Neutrophil (primary cell): ENCODE data around the gene THAP4.

Experiments used
- H3K27ac ChIP-seq: fragments of 200-600 bp; sonication (generic); 2 replicates; pipeline ENCODE4 v1.5.1; 2016; ENCODE audit warnings: mild to moderate bottlenecking, moderate library complexity
- H3K27me3 ChIP-seq: fragments of 200-600 bp; sonication (generic); 2 replicates; pipeline ENCODE4 v1.6.0; 2016; ENCODE audit warnings: mild to moderate bottlenecking
- H3K36me3 ChIP-seq: fragments of 200-600 bp; sonication (generic); 2 replicates; pipeline ENCODE4 v1.5.1; 2017
- H3K4me1 ChIP-seq, 2 experiments: fragments of 200-600 bp in 1 of 2; sonication (generic) in 1 of 2; 1 replicate in 1 of 2; 2 replicates in 1 of 2; pipeline versions ENCODE4 v1.5.1 to v1.6.1; 2013 to 2016; ENCODE audit warnings: low read depth in 1 of 2, low read length in 1 of 2, mild to moderate bottlenecking in 1 of 2, moderate library complexity in 1 of 2; ENCODE audit not compliant: control insufficient read depth in 1 of 2, insufficient read depth in 1 of 2
- H3K4me3 ChIP-seq, 2 experiments: fragments of 200-600 bp in 1 of 2; sonication (generic) in 1 of 2; 1 replicate in 1 of 2; 2 replicates in 1 of 2; pipeline ENCODE4 v1.5.1; 2013 to 2016; ENCODE audit warnings: low read depth in 1 of 2, low read length in 1 of 2, mild to moderate bottlenecking in 1 of 2, moderate library complexity in 1 of 2
- H3K9me3 ChIP-seq: fragments of 200-600 bp; sonication (generic); 2 replicates; pipeline ENCODE4 v1.5.1; 2016
- CTCF ChIP-seq: fragments of 200-600 bp; sonication (generic); IDR thresholded peaks from 2 replicates; pipeline ENCODE4 v1.5.1; 2016; ENCODE audit warnings: antibody characterized with exemption

The THAP4 gene

GRCh38 chr2:241637018-241637794 lies at the start of gene THAP4, which contains the start of gene ATG4B:
Gene THAP4 (minus strand): TSS chr2:241637158. CDS start chr2:241637017, 141 bp downstream.
Gene ATG4B (plus strand): TSS chr2:241637693. CDS start chr2:241637715, 22 bp downstream.
- peaks cover 16% of the 10 kb centered on the region for H3K36me3 ChIP-seq
- TF ChIP-seq CTCF: no peak

DNA sequence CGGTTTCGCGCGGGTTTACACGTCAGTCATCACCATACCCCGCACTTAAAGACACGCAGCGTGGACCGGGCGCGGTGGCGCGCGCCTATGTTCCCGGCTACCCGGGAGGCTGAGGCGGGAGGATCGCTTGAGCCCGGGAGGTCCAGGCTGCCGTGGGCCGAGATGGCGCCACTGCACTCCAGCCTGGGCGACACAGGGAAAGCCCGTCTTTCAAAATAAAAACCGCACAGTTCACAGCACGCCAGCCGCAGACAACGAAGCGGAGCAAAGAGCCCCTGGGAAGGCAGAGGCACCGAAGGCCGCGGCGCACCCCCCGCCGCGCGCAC lies 49.3 kb upstream of the THAP4 start:
- no peaks in the 10 kb centered on the region for H3K27me3 ChIP-seq
- peaks cover 6% of the 10 kb centered on the region for H3K36me3 ChIP-seq
- TF ChIP-seq CTCF: no peak
- peaks cover 22% of the 10 kb centered on the region in 2 experiments for H3K4me1 ChIP-seq
- peak overlapping the region; percentile 81 to 93 for H3K4me3 ChIP-seq
- no peaks in the 10 kb centered on the region for H3K9me3 ChIP-seq
- peak overlapping the region; percentile 88 for H3K27ac ChIP-seq

More at GRCh38 chr2:241637018-241637794, at the start of gene THAP4, which contains the start of gene ATG4B:
- peaks cover 22 to 26% of the 10 kb centered on the region in 2 experiments for H3K4me1 ChIP-seq
- H3K9me3 ChIP-seq: no peaks in the 10 kb centered on the region
- peak within 1 kb of the TSS; percentile 92 to 98 for H3K4me3 ChIP-seq
- H3K27ac ChIP-seq: peak within 1 kb of the TSS; percentile 96
- H3K27me3 ChIP-seq: no peaks in the 10 kb centered on the region

DNA sequence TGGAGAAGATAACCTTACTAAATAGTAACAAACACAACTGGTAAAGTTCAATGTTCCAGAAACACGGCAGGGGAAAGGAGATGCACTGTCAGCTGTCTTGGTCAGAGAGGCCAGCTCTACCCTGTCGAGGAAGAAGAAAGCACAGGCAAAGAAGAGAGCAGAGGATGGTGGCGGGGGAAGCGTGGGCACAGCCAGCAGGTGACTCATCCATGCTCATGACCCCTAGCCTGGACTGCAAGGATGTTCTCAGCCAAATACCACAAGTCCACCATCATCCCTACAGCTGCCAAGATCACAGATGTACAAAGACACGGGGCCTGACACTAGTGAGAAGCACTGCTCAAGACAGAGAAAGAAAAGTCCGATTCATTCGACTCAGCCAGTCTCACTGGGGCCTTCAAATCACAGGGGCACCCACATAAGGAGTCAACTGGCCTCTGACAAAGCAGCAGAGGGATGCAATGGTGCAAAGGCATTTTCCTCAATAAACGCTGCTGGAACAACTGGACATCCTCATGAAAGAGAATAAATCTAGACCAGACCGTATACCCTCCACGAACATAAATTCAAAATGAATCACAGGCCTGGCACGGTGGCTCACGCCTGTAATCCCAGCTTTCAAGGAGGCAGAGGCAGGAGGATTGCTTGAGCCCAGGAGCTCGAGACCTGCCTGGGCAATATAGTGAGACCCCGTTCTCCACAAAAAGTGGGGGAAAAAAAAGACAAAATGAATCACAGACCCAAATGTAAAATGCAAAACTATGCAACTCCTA lies 44.1 kb upstream of the THAP4 start:
- Histone ChIP-seq H3K4me1 (peaks cover 4 to 6% of the 10 kb centered on the region in 2 experiments), H3K9me3 (no peaks in the 10 kb centered on the region), H3K36me3 (peaks cover 51% of the 10 kb centered on the region), H3K27me3 (no peaks in the 10 kb centered on the region), H3K27ac (no peak overlapping the region), H3K4me3 (no peak overlapping the region)
- no peak for TF ChIP-seq CTCF

GRCh38 chr2:241680044-241680443 lies 43.1 kb upstream of the THAP4 start:
- no peaks in the 10 kb centered on the region for H3K4me1 ChIP-seq
- no peaks in the 10 kb centered on the region for H3K27me3 ChIP-seq
- no peak overlapping the region for H3K27ac ChIP-seq
- H3K9me3 ChIP-seq: no peaks in the 10 kb centered on the region
- peaks cover 58% of the 10 kb centered on the region for H3K36me3 ChIP-seq
- no peak overlapping the region for H3K4me3 ChIP-seq
- no peak for TF ChIP-seq CTCF

- H3K27ac ChIP-seq: no peak overlapping the region
- H3K36me3 ChIP-seq: peaks cover 69% of the 10 kb centered on the region
- H3K4me3 ChIP-seq: no peak overlapping the region
- TF ChIP-seq CTCF: no peak
- no peaks in the 10 kb centered on the region for H3K4me1 ChIP-seq
- H3K9me3 ChIP-seq: no peaks in the 10 kb centered on the region
- no peaks in the 10 kb centered on the region for H3K27me3 ChIP-seq
Observed at GRCh38 chr2:241678784-241679540, 42.0 kb upstream of the THAP4 start.
